Sigmoid colon (tissue), 7 donors: ENCODE measurements around the gene USP7. TPM values are rescaled to one million over a fixed set of nuclear protein-coding genes. Genes with fewer than 3 reads are reported as not detected.
A peak's percentile ranks its signal among the peaks of the same experiment; 100 is the strongest.

Experiments used
- DNase-seq: peaks from one replicate; pipeline ENCODE4 v3.0.0-alpha.2; 2019
- H3K27ac ChIP-seq, 4 donors: fragments of 200-600 bp; sonication (generic); one replicate each; pipeline ENCODE4 v1.5.1; 2016 to 2019; ENCODE audit warnings: mild to moderate bottlenecking in 1 of 4
- H3K27me3 ChIP-seq, 3 donors: fragments of 200-600 bp; sonication (generic); one replicate each; pipeline ENCODE4 v1.5.1; 2019; ENCODE audit warnings: mild to moderate bottlenecking in 1 of 3
- H3K36me3 ChIP-seq, 4 donors: fragments of 200-600 bp; sonication (generic); one replicate each; pipeline ENCODE4 v1.5.1; 2016 to 2019
- H3K4me1 ChIP-seq, 4 donors: fragments of 200-600 bp; sonication (generic); one replicate each; pipeline ENCODE4 v1.5.1; 2017 to 2019
- H3K4me3 ChIP-seq, 4 donors: fragments of 200-600 bp; sonication (generic); one replicate each; pipeline ENCODE4 v1.5.1; 2017 to 2019; ENCODE audit warnings: mild to moderate bottlenecking in 2 of 4, moderate library complexity in 1 of 4
- H3K9me3 ChIP-seq, 4 donors: fragments of 200-600 bp in 3 of 4; sonication (generic) in 3 of 4; one replicate each; pipeline versions ENCODE4 v1.5.1 to v1.6.1; 2013 to 2019
- EP300 ChIP-seq, 4 donors: sonication (generic); formaldehyde crosslinking; IDR thresholded peaks; one replicate each; pipeline ENCODE4 v1.6.1; 2017; ENCODE audit warnings: antibody characterized with exemption in 4 of 4
- POLR2A ChIP-seq, 2 donors: fragments of 450-650 bp; IDR thresholded peaks; one replicate each; pipeline ENCODE4 v1.6.1; 2016; ENCODE audit warnings: antibody characterized with exemption in 2 of 2, mild to moderate bottlenecking in 2 of 2, moderate library complexity in 2 of 2
- POLR2AphosphoS5 ChIP-seq, 4 donors: sonication (generic); formaldehyde crosslinking; IDR thresholded peaks; one replicate each; pipeline ENCODE4 v1.6.1; 2017; ENCODE audit warnings: antibody characterized with exemption in 4 of 4
- WGBS, 2 donors: extraction: QIAGEN DNeasy Blood & Tissue Kit; methylation state at CpG; one replicate each; pipeline ENCODE4 v1.1.7; 2013; 5-methylcytosine and 5-hydroxymethylcytosine counted together
- intact Hi-C: fragments of 100-400 bp; cut with DNase I; formaldehyde crosslinking; loops from one replicate; pipeline ENCODE4 v1.15.1; 2023
- polyA plus RNA-seq, 3 donors: library from polyadenylated mRNA; stranded (reverse); fragments of 200-250 nt; gene quantifications; one replicate each; pipeline ENCODE4 v1.2.3, GENCODE V29; 2013
- total RNA-seq, 4 donors: library from RNA; depleted of rRNA; stranded (reverse); fragments of >200 nt; gene quantifications; one replicate each; pipeline ENCODE4 v1.1.0, GENCODE V29; 2016
- TF ChIP-seq, protein P1 (sequence below), 4 experiments: fragments of 450-650 bp in 3 of 4; fragments of 200-600 bp in 1 of 4; IDR thresholded peaks; one replicate each; pipeline ENCODE4 v1.5.1; 2016 to 2019; ENCODE audit warnings: antibody characterized with exemption in 4 of 4, mild to moderate bottlenecking in 3 of 4, moderate library complexity in 2 of 4
- donor health status: healthy with polysubstance abuse.
- donor health status: Bipolar disorder and iron deficiency.
- donor health status: healthy.

Gene USP7
- total and polyA plus RNA-seq, 7 donors: 28.8 to 84.5 (median 64.9) TPM

DNA sequence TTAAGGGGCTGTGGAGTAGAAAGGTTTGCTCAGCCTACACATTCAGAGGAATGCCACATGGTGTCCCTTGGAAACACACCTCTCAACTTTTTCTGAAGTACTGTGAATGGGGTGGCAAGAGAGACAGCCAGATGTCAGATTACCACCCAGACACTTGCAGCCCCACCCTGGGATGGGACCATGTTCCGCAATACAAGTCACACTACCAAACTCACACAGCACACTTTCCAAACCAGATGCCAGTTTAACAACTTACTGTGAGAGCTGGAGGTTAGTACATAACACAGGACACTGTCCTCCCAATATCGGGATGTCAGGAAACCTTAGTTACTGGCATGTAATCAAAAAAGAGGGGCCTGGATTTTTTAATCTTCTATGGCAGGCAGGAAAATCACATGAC, 7.9 kb downstream of the USP7 start:
- H3K27ac ChIP-seq: peak overlapping the region in 3 of 4 donors; percentile 49 to 83 (median 61)
- H3K27me3 ChIP-seq: no peaks in the 10 kb centered on the region
- WGBS, 2 donors: 18 to 65% methylated on average over 2 of the region's 2 CpGs
- TF ChIP-seq POLR2A (IDR thresholded peaks at IDR 0.05) (no peak), EP300 (IDR thresholded peaks at IDR 0.05) (peak in 1 of 4 donors; percentile 23), POLR2AphosphoS5 (IDR thresholded peaks at IDR 0.05) (peak in 2 of 4 donors; percentile 55 to 62)
- TF ChIP-seq, protein P1, sequence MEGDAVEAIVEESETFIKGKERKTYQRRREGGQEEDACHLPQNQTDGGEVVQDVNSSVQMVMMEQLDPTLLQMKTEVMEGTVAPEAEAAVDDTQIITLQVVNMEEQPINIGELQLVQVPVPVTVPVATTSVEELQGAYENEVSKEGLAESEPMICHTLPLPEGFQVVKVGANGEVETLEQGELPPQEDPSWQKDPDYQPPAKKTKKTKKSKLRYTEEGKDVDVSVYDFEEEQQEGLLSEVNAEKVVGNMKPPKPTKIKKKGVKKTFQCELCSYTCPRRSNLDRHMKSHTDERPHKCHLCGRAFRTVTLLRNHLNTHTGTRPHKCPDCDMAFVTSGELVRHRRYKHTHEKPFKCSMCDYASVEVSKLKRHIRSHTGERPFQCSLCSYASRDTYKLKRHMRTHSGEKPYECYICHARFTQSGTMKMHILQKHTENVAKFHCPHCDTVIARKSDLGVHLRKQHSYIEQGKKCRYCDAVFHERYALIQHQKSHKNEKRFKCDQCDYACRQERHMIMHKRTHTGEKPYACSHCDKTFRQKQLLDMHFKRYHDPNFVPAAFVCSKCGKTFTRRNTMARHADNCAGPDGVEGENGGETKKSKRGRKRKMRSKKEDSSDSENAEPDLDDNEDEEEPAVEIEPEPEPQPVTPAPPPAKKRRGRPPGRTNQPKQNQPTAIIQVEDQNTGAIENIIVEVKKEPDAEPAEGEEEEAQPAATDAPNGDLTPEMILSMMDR (IDR thresholded peaks at IDR 0.05): no peak
- H3K4me3 ChIP-seq: no peak overlapping the region
- no peaks in the 10 kb centered on the region for H3K9me3 ChIP-seq
- intact Hi-C loops: no loop called here
- H3K4me1 ChIP-seq: peaks cover 0 to 94% (median 94%) of the 10 kb centered on the region in 4 donors
- DNase-seq: no peak
- no peaks in the 10 kb centered on the region for H3K36me3 ChIP-seq

DNA sequence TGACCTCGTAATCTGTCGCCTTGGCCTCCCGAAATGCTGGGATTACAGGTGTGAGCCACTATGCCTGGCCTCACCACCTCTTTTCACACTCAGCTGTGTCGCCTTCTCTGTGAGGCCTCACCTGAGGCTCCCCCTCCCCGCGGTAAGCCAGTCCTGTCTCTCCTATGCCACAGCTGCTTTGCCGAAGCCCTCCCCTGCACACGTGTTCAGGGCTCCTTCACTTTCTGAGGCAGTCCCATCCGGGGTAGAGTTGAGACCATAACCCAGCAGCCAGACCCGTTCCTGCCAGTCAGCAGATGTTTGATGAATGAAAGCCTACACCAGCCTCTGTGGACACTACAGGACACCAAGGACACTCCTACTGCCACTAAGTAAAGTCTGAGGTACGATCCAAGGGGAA, 10.6 kb downstream of the USP7 start:
- H3K27ac ChIP-seq: no peak overlapping the region
- TF ChIP-seq, protein P1 (IDR thresholded peaks at IDR 0.05): no peak
- TF ChIP-seq POLR2AphosphoS5 (IDR thresholded peaks at IDR 0.05) (no peak), POLR2A (IDR thresholded peaks at IDR 0.05) (no peak), EP300 (IDR thresholded peaks at IDR 0.05) (no peak)
- H3K4me1 ChIP-seq: peaks cover 0 to 93% (median 89%) of the 10 kb centered on the region in 4 donors
- H3K9me3 ChIP-seq: no peaks in the 10 kb centered on the region
- no peaks in the 10 kb centered on the region for H3K27me3 ChIP-seq
- H3K4me3 ChIP-seq: no peak overlapping the region
- no peak for DNase-seq
- 61 to 73% methylated on average over 11 of the region's 11 CpGs for WGBS, 2 donors
- intact Hi-C loops: no loop called here
- no peaks in the 10 kb centered on the region for H3K36me3 ChIP-seq

DNA sequence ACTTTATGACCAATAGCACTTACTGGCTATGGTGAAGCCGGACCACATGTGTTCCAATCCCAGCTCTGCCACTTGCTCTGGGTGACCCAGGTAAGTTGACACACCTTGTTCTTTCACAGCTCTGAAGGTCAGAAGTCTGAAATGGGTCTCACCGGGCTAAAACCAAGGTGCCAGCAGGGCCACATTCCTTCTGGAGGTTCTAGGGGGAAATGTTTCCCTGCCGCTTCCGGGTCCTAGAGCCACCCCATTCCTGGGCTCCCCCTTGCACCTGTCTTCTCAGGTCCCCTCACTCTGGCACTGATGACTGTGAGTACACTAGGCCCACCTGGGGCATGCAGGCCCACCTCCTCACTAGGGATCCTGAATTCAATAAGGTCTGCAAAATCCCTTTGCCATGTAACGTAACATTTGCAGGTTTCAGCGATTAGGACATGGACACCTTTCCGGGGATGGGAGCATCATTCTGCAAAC, 11.4 kb downstream of the USP7 start:
- Histone ChIP-seq H3K36me3 (no peaks in the 10 kb centered on the region), H3K4me1 (peaks cover 0 to 93% (median 88%) of the 10 kb centered on the region in 4 donors), H3K27me3 (no peaks in the 10 kb centered on the region), H3K27ac (no peak overlapping the region), H3K4me3 (no peak overlapping the region), H3K9me3 (no peaks in the 10 kb centered on the region)
- WGBS, 2 donors: 59 to 83% methylated on average over 7 of the region's 7 CpGs
- TF ChIP-seq, protein P1 (IDR thresholded peaks at IDR 0.05): no peak
- no peak for TF ChIP-seq POLR2A (IDR thresholded peaks at IDR 0.05)
- no peak for TF ChIP-seq POLR2AphosphoS5 (IDR thresholded peaks at IDR 0.05)
- TF ChIP-seq EP300 (IDR thresholded peaks at IDR 0.05): no peak
- intact Hi-C loops: no loop called here
- DNase-seq: no peak

DNA sequence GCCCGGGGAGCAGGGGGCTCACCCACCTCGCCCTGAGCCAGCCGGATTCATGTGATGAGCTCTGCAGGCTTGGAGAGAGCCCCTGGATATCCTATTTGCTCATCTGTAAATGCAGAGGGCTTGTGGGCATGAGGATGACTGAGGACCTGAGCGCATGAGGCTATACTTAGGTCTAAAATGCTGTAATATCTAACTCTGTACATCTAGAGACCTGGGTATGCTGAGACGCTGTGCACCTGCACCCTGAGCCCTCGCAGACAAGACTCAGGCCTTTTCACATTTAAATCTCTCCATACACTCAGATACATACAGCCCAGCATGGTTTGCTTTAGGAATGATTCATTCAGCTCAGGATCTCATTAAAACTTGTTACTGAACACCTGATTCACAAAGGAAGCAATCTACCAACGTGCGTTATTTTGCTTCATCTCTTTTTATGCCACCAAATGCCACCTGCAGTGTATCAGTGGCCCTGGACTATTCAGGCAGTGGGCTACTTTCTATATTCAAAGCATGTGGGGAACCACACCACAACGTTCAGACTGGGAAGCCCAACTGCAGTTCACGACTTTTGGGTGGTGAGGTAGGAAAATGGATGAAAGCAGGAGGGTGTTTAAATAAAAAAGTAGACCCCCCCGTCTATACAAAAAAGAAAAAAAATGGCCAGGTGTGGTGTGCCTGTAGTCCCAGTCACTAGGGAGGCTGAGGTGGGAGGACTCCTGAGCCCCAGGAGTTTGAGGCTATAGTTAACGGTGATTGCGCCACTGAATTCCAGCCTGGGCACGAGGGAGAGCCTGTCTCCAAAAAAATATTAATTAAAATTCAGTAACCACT, 12.0 kb downstream of the USP7 start:
- Histone ChIP-seq H3K9me3 (no peaks in the 10 kb centered on the region), H3K36me3 (no peaks in the 10 kb centered on the region), H3K27ac (no peak overlapping the region), H3K4me1 (peaks cover 0 to 93% (median 87%) of the 10 kb centered on the region in 4 donors), H3K27me3 (no peaks in the 10 kb centered on the region), H3K4me3 (no peak overlapping the region)
- TF ChIP-seq POLR2AphosphoS5 (IDR thresholded peaks at IDR 0.05): no peak
- TF ChIP-seq, protein P1 (IDR thresholded peaks at IDR 0.05): no peak
- TF ChIP-seq POLR2A (IDR thresholded peaks at IDR 0.05): no peak
- no peak for TF ChIP-seq EP300 (IDR thresholded peaks at IDR 0.05)
- no peak for DNase-seq
- intact Hi-C loops: no loop called here
- 40 to 57% methylated on average over 14 of the region's 14 CpGs for WGBS, 2 donors
